GM12874 (cell line): ENCODE results near the gene VIM.

Experiments used
- TF ChIP-seq, protein P1 (sequence below): IDR thresholded peaks from 2 replicates; pipeline ENCODE4 v1.5.1; 2011; ENCODE audit warnings: low read depth, mild to moderate bottlenecking, control low read depth, low read length, moderate library complexity; ENCODE audit not compliant: insufficient read depth

The VIM gene

GRCh38 chr10:17227367-17228090 is 512 bp upstream of the VIM start:
- TF ChIP-seq, protein P1, sequence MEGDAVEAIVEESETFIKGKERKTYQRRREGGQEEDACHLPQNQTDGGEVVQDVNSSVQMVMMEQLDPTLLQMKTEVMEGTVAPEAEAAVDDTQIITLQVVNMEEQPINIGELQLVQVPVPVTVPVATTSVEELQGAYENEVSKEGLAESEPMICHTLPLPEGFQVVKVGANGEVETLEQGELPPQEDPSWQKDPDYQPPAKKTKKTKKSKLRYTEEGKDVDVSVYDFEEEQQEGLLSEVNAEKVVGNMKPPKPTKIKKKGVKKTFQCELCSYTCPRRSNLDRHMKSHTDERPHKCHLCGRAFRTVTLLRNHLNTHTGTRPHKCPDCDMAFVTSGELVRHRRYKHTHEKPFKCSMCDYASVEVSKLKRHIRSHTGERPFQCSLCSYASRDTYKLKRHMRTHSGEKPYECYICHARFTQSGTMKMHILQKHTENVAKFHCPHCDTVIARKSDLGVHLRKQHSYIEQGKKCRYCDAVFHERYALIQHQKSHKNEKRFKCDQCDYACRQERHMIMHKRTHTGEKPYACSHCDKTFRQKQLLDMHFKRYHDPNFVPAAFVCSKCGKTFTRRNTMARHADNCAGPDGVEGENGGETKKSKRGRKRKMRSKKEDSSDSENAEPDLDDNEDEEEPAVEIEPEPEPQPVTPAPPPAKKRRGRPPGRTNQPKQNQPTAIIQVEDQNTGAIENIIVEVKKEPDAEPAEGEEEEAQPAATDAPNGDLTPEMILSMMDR = 0 out of 2 replicates have a peak, but pooled peaks have one; percentile 17

- TF ChIP-seq, protein P1 = 0 out of 2 replicates have a peak, but pooled peaks have one; percentile 2
Measured at GRCh38 chr10:17229016-17229716, 1.1 kb downstream of the VIM start.

DNA sequence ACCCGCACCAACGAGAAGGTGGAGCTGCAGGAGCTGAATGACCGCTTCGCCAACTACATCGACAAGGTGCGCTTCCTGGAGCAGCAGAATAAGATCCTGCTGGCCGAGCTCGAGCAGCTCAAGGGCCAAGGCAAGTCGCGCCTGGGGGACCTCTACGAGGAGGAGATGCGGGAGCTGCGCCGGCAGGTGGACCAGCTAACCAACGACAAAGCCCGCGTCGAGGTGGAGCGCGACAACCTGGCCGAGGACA is 1.6 kb downstream of the VIM start:
- TF ChIP-seq, protein P1 = no peak

- TF ChIP-seq, protein P1 = 0 out of 2 replicates have a peak, but pooled peaks have one; percentile 4
Measured at GRCh38 chr10:17229967-17230682, 2.1 kb downstream of the VIM start.

DNA sequence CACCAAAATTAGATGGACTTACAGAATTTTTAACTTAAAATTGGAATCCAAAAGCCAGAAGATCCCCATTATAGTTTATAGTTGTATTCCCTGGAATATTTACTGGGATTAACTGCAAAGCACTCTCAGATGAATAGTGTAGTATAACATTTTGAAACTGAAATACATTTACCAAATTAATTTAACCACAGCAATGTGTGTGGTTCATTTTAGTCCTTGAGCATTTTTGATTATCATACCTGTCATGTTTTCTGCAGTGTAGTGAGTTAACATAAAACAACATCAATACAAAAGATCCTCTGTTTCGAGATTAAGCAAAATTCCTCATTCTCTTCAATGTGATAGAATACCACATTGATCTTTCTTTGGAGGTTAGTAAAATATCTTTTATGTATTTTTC is 3.7 kb downstream of the VIM start:
- TF ChIP-seq, protein P1 = no peak

DNA sequence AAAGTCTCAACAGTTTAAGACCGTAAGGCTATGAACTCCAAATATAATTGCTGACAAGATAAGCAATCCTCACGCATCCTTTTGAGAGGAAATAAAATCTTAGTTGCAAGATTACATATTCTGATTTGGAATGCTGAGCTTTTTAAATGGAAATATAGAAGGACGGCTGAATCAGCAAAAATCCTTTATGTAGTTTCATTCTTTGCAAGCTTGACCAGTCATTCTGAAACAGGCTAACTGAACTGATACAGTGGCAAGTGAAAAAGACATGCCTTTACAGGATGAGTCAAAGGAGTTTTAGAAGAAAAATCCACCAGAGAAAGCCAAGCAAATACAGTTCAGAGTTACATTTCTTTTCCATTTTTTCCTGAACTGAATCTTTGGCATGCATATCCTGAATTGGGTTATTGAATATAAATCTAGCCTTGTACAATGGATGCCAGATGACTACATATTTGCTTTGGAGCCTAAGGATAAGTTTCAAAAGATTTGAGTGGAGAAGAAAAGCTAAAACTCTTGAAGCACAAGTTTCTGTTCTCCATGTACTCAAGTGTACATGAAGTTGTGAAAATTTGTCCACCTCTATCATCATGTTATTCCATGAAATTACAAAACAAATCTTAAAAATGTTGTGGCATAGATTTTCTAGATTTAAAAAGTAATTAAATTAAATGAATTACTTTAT is 4.4 kb downstream of the VIM start:
- TF ChIP-seq, protein P1 = no peak

DNA sequence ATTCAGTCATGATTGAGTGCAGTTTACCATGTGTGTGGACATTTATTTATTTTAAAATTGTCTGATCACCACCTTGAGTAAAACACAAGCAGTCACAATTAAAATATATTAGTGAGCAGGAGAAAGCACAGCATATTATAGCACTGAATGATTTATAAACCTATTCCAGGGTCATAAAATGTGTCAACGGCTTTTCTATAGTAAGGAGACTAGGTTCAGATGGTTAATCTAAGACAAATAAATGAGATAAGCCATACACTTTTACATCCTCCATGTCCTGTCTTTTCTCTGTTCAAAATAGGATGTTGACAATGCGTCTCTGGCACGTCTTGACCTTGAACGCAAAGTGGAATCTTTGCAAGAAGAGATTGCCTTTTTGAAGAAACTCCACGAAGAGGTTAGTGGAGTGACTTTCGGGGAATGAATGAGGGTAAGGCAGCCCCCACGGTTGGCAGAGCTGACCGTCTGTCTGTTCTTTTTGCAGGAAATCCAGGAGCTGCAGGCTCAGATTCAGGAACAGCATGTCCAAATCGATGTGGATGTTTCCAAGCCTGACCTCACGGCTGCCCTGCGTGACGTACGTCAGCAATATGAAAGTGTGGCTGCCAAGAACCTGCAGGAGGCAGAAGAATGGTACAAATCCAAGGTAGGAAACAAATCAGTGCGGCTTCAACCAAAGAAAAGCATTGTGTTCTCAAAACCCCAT is 5.4 kb downstream of the VIM start:
- TF ChIP-seq, protein P1 = no peak
